Omental fat pad (tissue), 4 donors: ENCODE results near the gene TMPRSS3. TPM values are rescaled to one million over a fixed set of nuclear protein-coding genes. Genes with fewer than 3 reads are reported as not detected.

Experiments
- ATAC-seq: fragments of 150-250 bp; one replicate; pipeline ENCODE4 v1.9.1; 2016; ENCODE audit warnings: mild to moderate bottlenecking, moderate library complexity; ENCODE audit not compliant: low FRiP score
- DNase-seq: peaks from one replicate; pipeline ENCODE4 v3.0.0-alpha.2; 2019; ENCODE audit warnings: low spot score
- CTCF ChIP-seq, 3 donors: fragments of 450-650 bp; IDR thresholded peaks; one replicate each; pipeline ENCODE4 v1.5.1; 2016 to 2017; ENCODE audit warnings: antibody characterized with exemption in 3 of 3, mild to moderate bottlenecking in 3 of 3, moderate library complexity in 2 of 3
- total RNA-seq, 4 donors: library from RNA; depleted of rRNA; stranded (reverse); fragments of >200 nt; gene quantifications; one replicate each; pipeline ENCODE4 v1.1.0, GENCODE V29; 2016

The TMPRSS3 gene
- total RNA-seq, 4 donors from 2014 or later, result 0.32 to 8.7 (median 5.9) TPM

- DNase-seq, result no peak
- no peak for TF ChIP-seq CTCF (IDR thresholded peaks at IDR 0.05)
- ATAC-seq, result no peak
These were observed 39.5 kb upstream of the TMPRSS3 start for GRCh38 chr21:42435401-42435800.

DNA sequence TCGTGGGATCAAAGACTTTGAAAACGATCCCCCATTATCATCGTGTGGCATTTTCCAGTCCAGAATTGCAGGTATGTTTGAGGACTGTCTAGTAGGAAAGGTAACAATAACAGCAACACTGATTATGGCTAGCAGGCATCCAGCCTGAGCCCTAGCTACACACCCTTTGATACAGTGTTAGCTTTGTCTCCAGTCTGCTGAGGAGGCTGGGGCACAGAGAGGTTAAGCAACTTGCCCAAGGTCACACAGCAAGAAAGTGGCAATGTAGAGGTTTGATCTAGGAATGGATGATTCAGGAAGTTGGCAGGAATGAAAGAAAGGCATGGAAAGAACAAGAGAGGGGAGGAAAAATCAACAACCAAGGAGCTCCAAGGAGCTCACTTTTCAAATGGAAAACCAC is 39.0 kb upstream of the TMPRSS3 start:
- no peak for TF ChIP-seq CTCF (IDR thresholded peaks at IDR 0.05)
- ATAC-seq, result no peak

DNA sequence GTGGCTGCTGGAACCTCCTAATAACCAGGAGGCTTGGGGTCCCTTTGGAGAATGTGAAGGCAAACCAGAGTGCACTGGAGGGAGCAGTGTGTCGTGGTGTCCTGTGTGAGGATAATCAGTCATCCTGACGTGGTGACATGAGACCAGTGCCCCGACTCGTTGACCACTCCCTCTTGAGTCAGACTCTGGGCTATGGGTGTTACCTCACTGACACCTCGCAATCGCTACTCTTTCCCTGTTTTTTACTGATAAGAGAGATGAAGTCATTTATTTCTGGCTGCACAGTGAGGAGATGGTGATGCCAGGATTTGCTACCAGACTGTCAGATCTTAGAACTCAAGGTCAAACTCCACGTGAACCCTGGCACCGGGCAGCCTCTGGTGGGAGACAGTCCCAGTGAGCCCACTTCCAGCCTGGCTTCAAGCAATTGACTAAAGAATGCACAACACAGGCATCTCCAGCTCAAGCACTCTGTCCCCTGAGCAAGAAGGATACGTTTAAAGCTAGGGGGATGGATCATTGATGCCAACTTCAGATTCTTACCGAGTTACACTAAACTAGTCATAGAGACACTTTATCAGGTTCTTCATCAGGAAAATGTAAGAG is 38.2 kb upstream of the TMPRSS3 start:
- TF ChIP-seq CTCF (IDR thresholded peaks at IDR 0.05), result no peak
- no peak for DNase-seq
- ATAC-seq, result no peak

More for the DNA sequence above, 39.0 kb upstream of the TMPRSS3 start:
- no peak for DNase-seq

DNA sequence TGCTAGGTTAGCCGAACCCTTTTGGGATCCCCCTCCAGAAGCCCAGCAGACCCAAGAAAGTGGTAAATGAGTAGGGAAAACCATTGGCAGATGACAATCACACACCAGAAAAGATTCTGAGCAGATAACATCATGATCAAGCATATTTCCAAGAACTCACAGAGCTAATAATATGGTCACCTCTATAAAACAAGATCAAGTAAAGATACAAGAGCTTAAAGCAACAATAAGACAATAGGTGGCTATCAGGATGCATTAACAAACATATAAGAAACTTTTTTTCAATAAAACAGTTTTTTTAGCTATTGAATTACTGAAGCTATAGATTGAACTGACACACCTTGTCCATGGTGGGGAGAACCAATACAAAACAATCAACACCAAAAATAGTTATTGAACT is 36.8 kb upstream of the TMPRSS3 start:
- no peak for TF ChIP-seq CTCF (IDR thresholded peaks at IDR 0.05)
- DNase-seq (no peak), ATAC-seq (no peak)

- ATAC-seq, result no peak
- no peak for DNase-seq
- no peak for TF ChIP-seq CTCF (IDR thresholded peaks at IDR 0.05)
These were observed 35.3 kb upstream of the TMPRSS3 start for GRCh38 chr21:42431196-42431595.

DNA sequence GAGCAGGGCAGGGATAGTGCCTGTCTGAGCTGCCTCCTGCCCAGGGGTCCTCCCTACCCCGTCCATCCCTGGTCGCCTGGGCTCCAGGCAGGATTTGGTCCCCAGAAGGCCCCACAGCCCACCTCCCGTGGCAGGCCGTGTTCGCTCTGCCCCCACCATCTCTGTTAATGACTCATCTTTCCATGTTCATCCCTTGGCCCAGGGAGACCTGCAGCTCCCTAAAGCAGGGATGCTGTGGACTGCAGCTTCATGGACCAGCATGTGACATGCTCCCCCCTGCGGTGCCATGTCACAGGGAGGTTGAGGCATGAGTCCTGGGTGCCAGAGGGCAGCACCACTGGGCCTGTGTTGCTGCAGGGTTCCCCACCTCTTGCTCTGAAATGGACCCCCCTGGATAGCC is 34.7 kb upstream of the TMPRSS3 start:
- ATAC-seq, result no peak
- no peak for TF ChIP-seq CTCF (IDR thresholded peaks at IDR 0.05)
- DNase-seq, result no peak

- no peak for TF ChIP-seq CTCF (IDR thresholded peaks at IDR 0.05)
- DNase-seq (no peak), ATAC-seq (no peak)
These were observed 34.0 kb upstream of the TMPRSS3 start for GRCh38 chr21:42429856-42430255.
